Ectodermal cell (in vitro differentiated cells): ENCODE results near the gene CDC73.

ENCODE experiments used
- H3K27ac ChIP-seq: 2 replicates; pipeline ENCODE4 v1.7.0; 2013; ENCODE audit warnings: mild to moderate bottlenecking, low read depth, low read length; ENCODE audit not compliant: insufficient read depth, poor library complexity, severe bottlenecking
- H3K27me3 ChIP-seq: 2 replicates; pipeline ENCODE4 v1.7.0; 2013; ENCODE audit warnings: mild to moderate bottlenecking, low read length; ENCODE audit not compliant: insufficient read depth, control insufficient read depth, poor library complexity, severe bottlenecking
- H3K36me3 ChIP-seq: one replicate; pipeline ENCODE4 v1.7.0; 2013; ENCODE audit warnings: low read length; ENCODE audit not compliant: control insufficient read depth, insufficient read depth
- H3K4me1 ChIP-seq: one replicate; pipeline ENCODE4 v1.7.0; 2013; ENCODE audit warnings: low read length; ENCODE audit not compliant: control insufficient read depth, insufficient read depth
- H3K4me3 ChIP-seq: 2 replicates; pipeline ENCODE4 v1.7.0; 2013; ENCODE audit warnings: low read depth, low read length, control low read depth; ENCODE audit not compliant: insufficient read depth
- H3K9me3 ChIP-seq: 2 replicates; pipeline ENCODE4 v1.7.0; 2013; ENCODE audit warnings: mild to moderate bottlenecking, low read length, moderate library complexity; ENCODE audit not compliant: control insufficient read depth
- whole genome bisulfite sequencing, 2 experiments: methylation state at CpG; one replicate each; pipeline ENCODE4 v1.1.7; 2013; ENCODE audit warnings: missing lambda C conversion rate in 2 of 2; 5-methylcytosine and 5-hydroxymethylcytosine counted together

CDC73 gene

DNA sequence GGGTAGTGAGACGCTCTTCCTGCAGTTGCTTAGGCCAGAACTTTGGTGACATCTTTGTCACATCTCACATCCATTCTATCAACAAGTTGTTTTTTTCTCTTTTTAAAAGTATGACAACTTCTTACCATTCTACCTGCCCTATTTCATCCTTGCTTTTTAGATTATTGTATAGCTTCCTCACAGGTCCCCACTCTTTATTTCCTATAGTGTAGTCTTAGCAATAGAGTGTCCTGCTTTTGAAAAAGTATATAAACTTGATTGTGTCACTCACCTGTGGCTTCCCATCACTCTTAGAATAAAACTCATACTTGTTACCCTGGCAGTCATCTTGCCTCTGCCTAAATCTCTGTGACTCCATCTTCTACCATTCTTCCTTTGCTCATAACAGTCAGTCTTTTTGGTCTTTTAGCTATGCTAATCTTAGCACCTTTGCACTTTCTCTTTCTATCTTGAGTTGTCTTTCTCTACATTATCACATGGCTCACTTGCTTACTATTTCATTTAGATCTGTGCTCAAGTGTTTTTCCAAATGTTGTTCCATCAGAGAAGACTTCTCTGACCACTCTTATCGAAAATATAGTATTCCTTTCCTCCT lies 9.5 kb downstream of the CDC73 start:
- WGBS, 2 experiments = 92 to 97% methylated on average over 2 of the region's 2 CpGs
- Histone ChIP-seq H3K4me1 (no peaks in the 10 kb centered on the region), H3K27me3 (no peaks in the 10 kb centered on the region), H3K4me3 (no peak overlapping the region), H3K27ac (no peak overlapping the region), H3K36me3 (peaks cover 30% of the 10 kb centered on the region), H3K9me3 (no peaks in the 10 kb centered on the region)

DNA sequence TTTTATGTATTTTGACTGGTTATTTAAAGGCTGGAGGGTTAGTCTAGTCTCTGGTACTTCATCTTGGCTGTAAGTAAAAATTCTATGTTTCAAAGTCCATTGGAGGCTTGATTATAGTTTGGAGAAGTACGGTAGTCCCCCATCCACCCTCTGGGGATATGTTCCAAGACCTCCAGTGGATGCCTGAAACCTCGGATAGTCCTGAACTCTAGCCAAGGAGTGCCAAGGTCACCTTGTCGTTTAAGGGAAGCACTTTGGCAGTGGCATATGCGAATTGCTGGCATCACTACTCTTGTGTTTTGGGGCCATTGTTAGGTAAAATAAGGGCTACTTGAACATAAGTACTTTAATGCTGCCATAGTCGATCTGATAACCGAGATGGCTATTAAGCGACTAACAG lies 18.4 kb downstream of the CDC73 start:
- Histone ChIP-seq H3K4me3 (no peak overlapping the region), H3K4me1 (no peaks in the 10 kb centered on the region), H3K9me3 (no peaks in the 10 kb centered on the region), H3K27me3 (no peaks in the 10 kb centered on the region), H3K27ac (no peak overlapping the region), H3K36me3 (peaks cover 24% of the 10 kb centered on the region)
- WGBS, 2 experiments = 94% methylated on average over 7 of the region's 7 CpGs

DNA sequence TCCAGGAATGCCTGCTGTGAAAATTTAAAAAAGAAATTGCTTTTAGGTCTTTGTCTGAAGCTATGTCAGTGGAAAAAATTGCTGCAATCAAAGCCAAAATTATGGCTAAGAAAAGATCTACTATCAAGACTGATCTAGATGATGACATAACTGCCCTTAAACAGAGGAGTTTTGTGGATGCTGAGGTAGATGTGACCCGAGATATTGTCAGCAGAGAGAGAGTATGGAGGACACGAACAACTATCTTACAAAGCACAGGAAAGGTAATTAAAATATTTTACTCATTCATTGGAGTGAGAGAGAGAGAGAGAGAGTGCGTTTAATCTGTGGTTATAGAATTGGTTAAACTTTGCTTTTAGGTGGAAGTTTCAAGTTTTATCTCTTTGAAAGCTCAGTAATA lies 20.0 kb downstream of the CDC73 start:
- Histone ChIP-seq H3K27me3 (no peaks in the 10 kb centered on the region), H3K4me1 (no peaks in the 10 kb centered on the region), H3K36me3 (peaks cover 17% of the 10 kb centered on the region), H3K27ac (no peak overlapping the region), H3K9me3 (no peaks in the 10 kb centered on the region), H3K4me3 (no peak overlapping the region)
- WGBS, 2 experiments = 90 to 95% methylated on average over 1 to 2 of the region's 3 CpGs

DNA sequence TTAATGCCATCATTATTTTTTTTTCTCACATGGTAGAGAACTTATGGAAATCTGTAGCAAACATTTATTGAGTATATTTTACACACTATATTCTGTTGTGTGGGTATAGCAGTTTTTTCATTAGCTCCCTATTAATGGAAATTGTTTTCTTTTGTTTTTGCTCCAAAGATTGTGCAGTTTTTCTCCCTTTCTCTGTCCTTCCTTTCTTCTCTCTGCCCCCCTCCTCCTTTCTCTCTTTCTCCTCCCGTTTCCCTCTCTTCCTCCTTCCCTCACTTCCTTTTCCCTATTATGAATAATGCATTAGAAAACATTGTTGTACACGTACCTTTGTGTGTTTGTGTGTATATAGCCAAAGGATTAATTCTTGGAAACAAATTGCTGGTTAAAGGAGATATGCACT lies 20.6 kb downstream of the CDC73 start:
- 92 to 100% methylated on average over 1 of the region's 2 CpGs for WGBS, 2 experiments
- H3K27ac ChIP-seq = no peak overlapping the region
- H3K4me3 ChIP-seq = no peak overlapping the region
- H3K36me3 ChIP-seq = peaks cover 17% of the 10 kb centered on the region
- H3K4me1 ChIP-seq = no peaks in the 10 kb centered on the region
- no peaks in the 10 kb centered on the region for H3K27me3 ChIP-seq
- H3K9me3 ChIP-seq = no peaks in the 10 kb centered on the region

DNA sequence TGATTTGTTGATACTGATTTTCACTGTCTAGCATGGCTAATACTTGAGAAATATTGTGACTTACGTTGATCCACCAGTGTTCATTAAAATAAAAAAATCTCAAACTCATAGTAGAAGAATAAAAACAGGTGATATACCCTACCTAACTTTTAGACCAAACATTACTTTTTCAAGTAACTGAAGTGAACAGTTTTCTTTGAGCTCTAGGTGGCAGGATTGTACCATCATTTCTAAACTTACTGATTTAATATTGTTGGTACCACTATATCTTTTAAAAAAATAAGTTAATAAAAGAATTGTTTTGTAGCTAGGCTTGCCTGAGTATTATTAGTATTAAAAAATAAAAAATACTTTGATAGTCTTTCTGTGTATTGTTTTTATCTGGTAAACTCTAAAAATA lies 21.5 kb downstream of the CDC73 start:
- H3K27ac ChIP-seq = no peak overlapping the region
- H3K4me1 ChIP-seq = no peaks in the 10 kb centered on the region
- 80 to 100% methylated on average over 1 of the region's 1 CpG for WGBS, 2 experiments
- no peaks in the 10 kb centered on the region for H3K9me3 ChIP-seq
- H3K36me3 ChIP-seq = peaks cover 14% of the 10 kb centered on the region
- no peak overlapping the region for H3K4me3 ChIP-seq
- H3K27me3 ChIP-seq = no peaks in the 10 kb centered on the region

DNA sequence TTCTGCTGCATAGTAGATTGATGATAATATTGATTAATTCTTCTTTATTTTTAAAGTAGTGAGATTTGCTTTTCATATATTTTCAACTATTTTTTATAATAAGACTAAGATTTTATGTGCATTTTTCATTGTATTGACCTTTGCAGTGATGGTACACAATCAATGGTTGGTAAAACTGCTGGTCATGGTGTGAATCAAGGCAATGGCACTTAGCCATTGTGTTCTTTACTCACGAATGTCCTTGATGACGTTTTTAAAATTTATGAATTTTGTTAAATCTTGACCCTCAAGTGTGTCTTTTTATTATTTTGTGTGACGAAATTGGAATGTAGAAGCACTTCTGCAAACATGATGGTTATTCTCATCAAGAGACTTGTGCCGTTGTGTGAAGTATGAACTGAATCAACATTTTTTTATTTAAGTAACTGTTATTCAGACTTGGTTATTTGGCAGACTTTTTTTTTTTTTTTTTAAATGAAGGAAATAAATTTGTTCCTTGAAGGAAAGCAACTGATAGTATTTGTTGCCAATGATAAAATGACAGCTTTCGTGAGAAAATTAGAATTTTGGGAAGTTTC lies 22.6 kb downstream of the CDC73 start:
- Histone ChIP-seq H3K9me3 (no peaks in the 10 kb centered on the region), H3K27me3 (no peaks in the 10 kb centered on the region), H3K27ac (no peak overlapping the region), H3K4me3 (no peak overlapping the region), H3K4me1 (no peaks in the 10 kb centered on the region), H3K36me3 (peaks cover 17% of the 10 kb centered on the region)
- 95 to 98% methylated on average over 4 to 5 of the region's 5 CpGs for WGBS, 2 experiments

DNA sequence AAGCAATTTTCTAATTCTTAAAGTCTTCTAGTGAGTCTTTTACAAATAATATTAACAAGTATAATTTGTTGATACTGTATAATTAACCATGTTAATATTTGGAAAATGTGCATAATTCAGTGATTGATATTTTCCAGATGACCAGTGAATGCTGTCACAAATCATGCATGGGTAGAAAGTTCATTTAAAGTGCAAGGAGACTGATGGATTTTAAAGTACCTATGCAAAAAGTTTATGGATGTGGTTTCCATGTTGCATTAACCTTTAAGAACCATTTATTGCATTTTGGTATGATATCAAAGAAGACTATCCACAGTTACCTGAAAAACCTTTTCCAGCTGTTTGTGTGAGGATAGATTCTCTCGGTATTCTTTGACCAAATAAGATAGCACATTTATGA lies 23.2 kb downstream of the CDC73 start:
- no peaks in the 10 kb centered on the region for H3K9me3 ChIP-seq
- H3K27me3 ChIP-seq = no peaks in the 10 kb centered on the region
- H3K4me3 ChIP-seq = no peak overlapping the region
- H3K4me1 ChIP-seq = no peaks in the 10 kb centered on the region
- 100% methylated on average over 1 of the region's 1 CpG; no CpG with 5 or more reads in 1 of the 2 experiments for WGBS, 2 experiments
- H3K27ac ChIP-seq = no peak overlapping the region
- H3K36me3 ChIP-seq = peaks cover 14% of the 10 kb centered on the region

DNA sequence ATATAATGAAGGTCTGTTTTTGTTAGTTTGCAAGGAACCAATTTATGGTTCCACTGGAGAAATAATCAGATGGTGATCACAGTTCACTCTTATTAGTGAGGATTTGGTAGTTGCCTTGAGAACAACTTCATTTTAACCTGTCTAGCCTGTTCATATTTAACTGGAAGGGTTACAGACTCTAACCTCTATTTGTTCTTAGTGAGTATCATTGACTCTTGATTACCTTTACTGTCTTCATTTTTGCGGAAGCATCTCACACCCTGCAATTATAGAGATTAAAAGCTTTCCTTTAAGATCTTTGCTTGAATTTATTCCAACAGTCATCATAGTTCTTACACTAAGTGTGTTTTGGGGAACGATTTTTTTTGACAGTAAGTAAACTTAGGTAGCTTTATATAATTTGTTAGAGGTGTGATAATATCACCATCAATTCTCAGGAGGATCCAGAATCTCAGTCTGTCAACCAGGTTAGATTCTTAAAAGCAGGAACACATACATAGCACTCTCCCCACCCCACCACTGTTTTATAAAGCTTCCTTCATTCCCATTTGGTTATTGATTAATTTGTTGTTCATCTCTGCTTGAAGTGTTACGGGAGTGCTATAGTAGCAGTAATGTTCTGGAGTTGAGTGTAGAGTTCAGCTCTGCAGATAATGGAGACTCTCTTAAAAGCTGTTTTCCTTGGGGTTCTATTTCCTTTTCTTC lies 34.4 kb downstream of the CDC73 start:
- no peak overlapping the region for H3K4me3 ChIP-seq
- no peaks in the 10 kb centered on the region for H3K4me1 ChIP-seq
- H3K9me3 ChIP-seq = no peaks in the 10 kb centered on the region
- no peaks in the 10 kb centered on the region for H3K27me3 ChIP-seq
- no peaks in the 10 kb centered on the region for H3K36me3 ChIP-seq
- WGBS, 2 experiments = 93% methylated on average over 2 to 3 of the region's 3 CpGs
- H3K27ac ChIP-seq = no peak overlapping the region

DNA sequence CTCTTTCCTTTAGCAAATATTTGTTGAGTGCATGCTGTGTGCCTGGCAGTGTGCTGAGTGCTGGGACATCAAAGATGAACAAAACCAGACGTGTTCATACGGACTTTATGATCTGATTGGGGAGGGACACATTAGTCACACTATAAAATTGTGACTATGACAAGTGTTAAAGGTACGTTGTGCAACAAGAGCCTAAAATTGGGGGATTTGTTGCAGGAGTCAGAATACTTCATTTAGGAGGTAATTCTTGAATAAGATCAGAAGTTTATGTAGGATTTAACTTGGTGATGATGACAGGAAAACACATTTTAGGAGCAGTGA lies 35.0 kb downstream of the CDC73 start:
- Histone ChIP-seq H3K27me3 (no peaks in the 10 kb centered on the region), H3K4me3 (no peak overlapping the region), H3K27ac (no peak overlapping the region), H3K9me3 (no peaks in the 10 kb centered on the region), H3K36me3 (no peaks in the 10 kb centered on the region), H3K4me1 (no peaks in the 10 kb centered on the region)
- WGBS, 2 experiments = 93% methylated on average over 3 of the region's 3 CpGs

DNA sequence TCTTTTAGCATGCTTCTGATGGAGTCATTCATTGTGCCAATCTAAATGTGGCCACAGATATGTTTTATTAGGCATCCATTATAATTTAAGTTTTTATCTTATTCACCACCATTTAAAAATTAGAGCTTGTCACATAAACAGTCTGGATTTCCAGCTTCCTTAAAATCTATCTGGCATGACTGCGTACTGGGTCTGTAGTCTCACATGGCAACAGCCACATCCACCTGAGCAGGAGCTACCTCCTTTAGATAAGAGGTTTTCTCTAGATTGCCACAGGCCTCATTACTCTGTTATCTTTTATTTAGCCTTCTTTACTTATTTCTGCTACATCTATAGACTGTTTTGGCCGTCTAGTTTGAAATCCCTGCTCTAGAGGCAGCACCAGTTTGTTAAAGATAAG lies 35.5 kb downstream of the CDC73 start:
- WGBS, 2 experiments = 93 to 99% methylated on average over 1 to 2 of the region's 2 CpGs

More for the DNA sequence above, 35.5 kb downstream of the CDC73 start:
- H3K9me3 ChIP-seq = no peaks in the 10 kb centered on the region
- no peaks in the 10 kb centered on the region for H3K27me3 ChIP-seq
- H3K36me3 ChIP-seq = no peaks in the 10 kb centered on the region
- no peak overlapping the region for H3K4me3 ChIP-seq
- H3K27ac ChIP-seq = no peak overlapping the region
- H3K4me1 ChIP-seq = no peaks in the 10 kb centered on the region
